Activated T-helper 17 cell treated with anti-CD3 and anti-CD28 coated beads, Interleukin-2, amount 50 U/mL, for 72 hours (primary cell): ENCODE results near the gene PDHX. TPM values are rescaled to one million over a fixed set of nuclear protein-coding genes. Genes with fewer than 3 reads are reported as not detected.

Source experiments
- ATAC-seq: fragments of 150-1000 bp; cut with Tn5 transposase; replicated peaks from 2 replicates; pipeline ENCODE4 v1.10.0; 2021; ENCODE audit warnings: mild to moderate bottlenecking, moderate library complexity
- H3K27ac Mint-ChIP-seq: one replicate; pipeline ENCODE4 v1.8.0; 2022; ENCODE audit warnings: mixed read lengths
- H3K27me3 Mint-ChIP-seq: one replicate; pipeline ENCODE4 v1.8.0; 2022; ENCODE audit warnings: mixed read lengths
- H3K36me3 Mint-ChIP-seq: one replicate; pipeline ENCODE4 v1.8.0; 2022; ENCODE audit warnings: low read depth, mild to moderate bottlenecking, mixed read lengths
- H3K4me1 Mint-ChIP-seq: one replicate; pipeline ENCODE4 v1.8.0; 2022; ENCODE audit warnings: mixed read lengths
- H3K4me3 Mint-ChIP-seq: one replicate; pipeline ENCODE4 v1.8.0; 2022; ENCODE audit warnings: mild to moderate bottlenecking, mixed read lengths
- H3K9me3 Mint-ChIP-seq: one replicate; pipeline ENCODE4 v1.8.0; 2022; ENCODE audit warnings: mixed read lengths
- total RNA-seq, 2 donors: library from RNA; stranded (reverse); gene quantifications; one replicate each; pipeline ENCODE4 v1.2.3, GENCODE V29; 2022

The PDHX gene
- total RNA-seq, 2 donors from 2014 or later = 23.9 to 28.2 TPM

DNA sequence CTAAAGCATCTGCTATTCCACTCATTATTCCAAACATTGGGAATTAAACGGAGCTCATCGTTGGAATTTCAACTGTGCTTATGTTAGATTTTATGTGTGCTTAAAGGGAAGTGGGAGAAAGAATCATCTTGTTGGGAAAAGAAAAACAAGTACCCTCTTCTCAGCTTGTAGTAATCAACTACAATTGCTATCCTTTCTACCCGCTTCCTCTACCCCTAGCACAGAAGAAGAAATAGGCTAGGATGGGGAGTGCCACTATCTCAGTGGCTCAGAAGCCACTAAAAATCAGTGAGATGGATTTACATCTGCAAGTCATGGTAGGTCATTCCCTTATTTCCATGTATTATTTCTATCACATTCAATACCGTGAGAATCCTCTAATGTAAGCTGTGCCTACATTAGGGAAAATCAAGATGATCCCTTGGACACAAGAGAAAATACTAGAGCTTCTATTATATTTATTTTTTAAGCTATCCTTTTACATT, 124.7 kb downstream of the PDHX start:
- Mint-ChIP-seq H3K27ac (peak overlapping the region; percentile 88), H3K36me3 (peaks cover 5% of the 10 kb centered on the region), H3K27me3 (no peaks in the 10 kb centered on the region), H3K4me3 (peak overlapping the region; percentile 65), H3K4me1 (peaks cover 48% of the 10 kb centered on the region), H3K9me3 (no peaks in the 10 kb centered on the region)
- no peak for ATAC-seq

- peak overlapping the region; percentile 88 for H3K27ac Mint-ChIP-seq
- peaks cover 5% of the 10 kb centered on the region for H3K36me3 Mint-ChIP-seq
- ATAC-seq = no peak
- peaks cover 47% of the 10 kb centered on the region for H3K4me1 Mint-ChIP-seq
- H3K27me3 Mint-ChIP-seq = no peaks in the 10 kb centered on the region
- H3K4me3 Mint-ChIP-seq = no peak overlapping the region
- no peaks in the 10 kb centered on the region for H3K9me3 Mint-ChIP-seq
These were observed 125.8 kb downstream of the PDHX start for GRCh38 chr11:35042224-35042623.

DNA sequence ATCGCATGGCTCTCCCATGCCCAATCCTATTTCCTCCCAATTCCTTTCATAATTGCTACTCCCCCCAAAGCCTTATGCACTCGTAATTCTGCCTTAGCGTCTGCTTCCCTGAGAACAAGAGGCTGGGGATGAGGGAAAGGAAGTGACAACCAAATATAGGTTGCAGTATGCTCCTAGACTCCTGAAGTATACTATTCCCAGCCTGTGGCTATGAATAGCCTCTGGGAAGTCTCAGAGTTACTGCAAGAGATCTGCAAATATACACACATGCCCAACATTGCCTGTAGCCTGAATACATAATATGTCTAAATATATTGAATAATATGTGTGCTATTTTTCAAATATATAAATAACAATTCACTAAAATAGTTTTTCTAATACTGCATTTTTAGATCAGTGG, 126.5 kb downstream of the PDHX start:
- Mint-ChIP-seq H3K4me3 (peak overlapping the region; percentile 29), H3K27me3 (no peaks in the 10 kb centered on the region), H3K36me3 (peaks cover 5% of the 10 kb centered on the region), H3K4me1 (peaks cover 50% of the 10 kb centered on the region), H3K9me3 (no peaks in the 10 kb centered on the region), H3K27ac (no peak overlapping the region)
- ATAC-seq = no peak

DNA sequence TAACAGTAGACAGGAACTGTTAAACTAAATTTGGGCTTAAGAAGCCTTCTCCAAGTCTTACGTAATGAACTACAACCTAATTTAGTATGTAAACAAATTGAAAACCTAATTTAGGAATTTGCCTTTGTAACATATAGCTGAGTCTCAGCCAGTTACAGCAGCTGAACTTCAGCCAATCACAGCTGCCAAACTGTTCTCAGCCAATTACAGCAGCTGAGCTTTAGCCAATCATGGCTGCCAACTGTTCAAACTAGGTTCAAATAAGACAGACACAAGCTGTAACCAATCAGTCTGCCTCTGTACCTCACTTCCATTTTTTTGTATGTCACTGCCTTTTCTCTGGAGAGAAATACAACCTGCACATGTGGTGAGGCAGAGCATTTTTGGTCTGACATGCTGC, 127.5 kb downstream of the PDHX start:
- Mint-ChIP-seq H3K4me1 (peaks cover 51% of the 10 kb centered on the region), H3K27me3 (no peaks in the 10 kb centered on the region), H3K9me3 (no peaks in the 10 kb centered on the region), H3K27ac (no peak overlapping the region), H3K4me3 (peak overlapping the region; percentile 83), H3K36me3 (peaks cover 5% of the 10 kb centered on the region)
- no peak for ATAC-seq

- Mint-ChIP-seq H3K9me3 (no peaks in the 10 kb centered on the region), H3K4me3 (peak overlapping the region; percentile 83)
These were observed 128.9 kb downstream of the PDHX start for GRCh38 chr11:35045236-35045820.

More at GRCh38 chr11:35045236-35045820, 128.9 kb downstream of the PDHX start:
- H3K27me3 Mint-ChIP-seq = no peaks in the 10 kb centered on the region
- peaks cover 1% of the 10 kb centered on the region for H3K36me3 Mint-ChIP-seq
- peak; percentile 57 for ATAC-seq
- H3K27ac Mint-ChIP-seq = peak overlapping the region; percentile 97
- peaks cover 53% of the 10 kb centered on the region for H3K4me1 Mint-ChIP-seq

Other genes starting within 250 kb of the PDHX start
- gene APIP, start 239 bp upstream of the PDHX start, total RNA-seq = 10 to 100 TPM; 19.5 to 30.6 TPM
- gene CD44, start 222.6 kb downstream of the PDHX start, total RNA-seq = 100 to 1,000 TPM; 408 to 664 TPM